Stimulated activated CD4-positive, alpha-beta T cell treated with anti-CD3 and anti-CD28 coated beads, TNF-alpha, amount 100 ng/mL, for 1 hour (primary cell): ENCODE data around the gene IFT27.

Experiments
- DNase-seq, 3 donors: peaks; one replicate each; pipeline ENCODE4 v3.0.0-alpha.2; 2020; ENCODE audit warnings: low read depth in 3 of 3, low spot score in 1 of 3

IFT27 gene, protein sequence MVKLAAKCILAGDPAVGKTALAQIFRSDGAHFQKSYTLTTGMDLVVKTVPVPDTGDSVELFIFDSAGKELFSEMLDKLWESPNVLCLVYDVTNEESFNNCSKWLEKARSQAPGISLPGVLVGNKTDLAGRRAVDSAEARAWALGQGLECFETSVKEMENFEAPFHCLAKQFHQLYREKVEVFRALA

GRCh38 chr22:36775964-36776669, at the start of gene IFT27:
Gene IFT27, minus strand, starts transcription at chr22:36776119. Its CDS starts 412 bp downstream, at chr22:36775707.
- peak; percentile 86 to 97 (median 89) for DNase-seq

- DNase-seq, result no peak
These were observed 48.7 kb upstream of the IFT27 start for GRCh38 chr22:36824655-36825054.

- DNase-seq, result no peak
These were observed 47.4 kb upstream of the IFT27 start for GRCh38 chr22:36823186-36823839.

GRCh38 chr22:36822581-36822980, 46.7 kb upstream of the IFT27 start:
- no peak for DNase-seq

DNA sequence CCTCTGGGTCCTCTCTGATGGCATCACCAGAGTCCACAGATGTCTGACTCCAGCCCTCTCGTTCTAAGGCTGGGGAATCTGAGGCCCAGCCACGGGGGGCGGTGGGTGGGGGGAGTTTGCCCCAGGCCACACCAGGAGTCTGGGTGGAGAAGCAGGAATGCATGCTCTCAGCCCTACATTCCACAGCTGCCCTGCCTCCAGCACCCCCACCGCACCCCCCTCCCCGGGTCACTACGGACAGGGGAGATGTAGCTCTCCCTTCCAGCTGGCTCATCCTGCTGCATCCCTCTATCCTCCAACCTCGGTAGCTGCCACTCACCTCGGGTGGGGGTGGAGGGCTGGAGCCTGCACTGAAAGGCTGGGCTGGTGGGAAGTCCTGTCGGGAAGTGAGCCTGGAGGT, 43.2 kb upstream of the IFT27 start:
- no peak for DNase-seq

GRCh38 chr22:36818010-36818642, 42.2 kb upstream of the IFT27 start:
- DNase-seq, result no peak

- DNase-seq, result no peak
These were observed 41.6 kb upstream of the IFT27 start for GRCh38 chr22:36817525-36817848.

GRCh38 chr22:36816636-36817524, 41.0 kb upstream of the IFT27 start, which contains the start of gene PVALB:
Gene PVALB, minus strand, starts transcription at chr22:36817035. Its CDS starts 30 bp downstream, at chr22:36817005.
- DNase-seq, result no peak

DNA sequence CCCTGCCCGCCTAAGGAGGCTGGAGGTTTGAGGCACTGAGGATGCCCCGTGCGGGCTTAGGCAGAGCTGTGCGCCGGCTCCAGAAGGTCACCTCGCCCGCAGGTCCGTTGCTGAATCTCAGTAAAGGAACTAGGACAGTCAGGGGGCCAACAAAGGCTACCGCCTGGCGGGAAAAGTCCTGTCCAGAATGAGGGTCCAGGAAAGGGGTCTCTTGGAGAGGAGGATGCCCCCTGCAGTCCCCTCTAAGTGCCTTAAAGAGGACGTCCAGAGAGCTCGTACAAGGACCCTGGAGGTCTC, 40.4 kb upstream of the IFT27 start:
- no peak for DNase-seq

- no peak for DNase-seq
These were observed 39.8 kb upstream of the IFT27 start for GRCh38 chr22:36815558-36816338.

GRCh38 chr22:36814801-36815200, 38.9 kb upstream of the IFT27 start:
- no peak for DNase-seq

DNA sequence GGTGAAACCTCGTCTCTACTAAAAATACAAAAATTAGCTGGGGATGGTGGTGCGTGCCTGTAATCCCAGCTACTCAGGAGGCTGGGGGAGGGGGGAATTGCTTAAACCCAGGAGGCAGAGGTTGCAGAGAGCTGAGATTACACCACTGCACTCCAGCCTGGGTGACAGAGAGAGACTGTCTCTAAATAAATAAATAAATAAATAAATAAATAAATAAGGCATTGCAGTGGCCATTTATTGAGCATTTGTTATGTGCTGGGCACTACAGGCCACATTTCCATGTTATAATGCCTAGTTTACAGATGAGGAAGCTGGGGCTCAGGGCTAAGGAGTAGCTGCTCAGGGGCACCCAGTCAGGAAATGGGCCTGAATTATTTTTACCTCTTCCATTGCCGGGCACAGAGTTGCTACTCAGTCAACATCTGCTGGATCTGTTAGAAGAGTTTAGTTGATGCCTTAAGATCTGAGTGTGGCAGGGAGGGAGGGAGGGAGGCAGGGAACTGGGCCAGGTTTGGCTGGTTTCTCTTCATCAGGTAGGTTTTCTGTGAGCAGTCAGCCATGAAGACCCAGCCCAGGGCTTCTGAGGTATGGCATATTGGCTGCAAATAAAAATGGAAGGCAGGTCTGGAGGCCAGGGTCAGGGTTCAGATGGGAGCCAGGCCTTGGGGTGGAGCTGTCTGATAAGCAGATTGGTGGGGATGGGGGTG, 35.3 kb upstream of the IFT27 start:
- DNase-seq, result no peak

DNA sequence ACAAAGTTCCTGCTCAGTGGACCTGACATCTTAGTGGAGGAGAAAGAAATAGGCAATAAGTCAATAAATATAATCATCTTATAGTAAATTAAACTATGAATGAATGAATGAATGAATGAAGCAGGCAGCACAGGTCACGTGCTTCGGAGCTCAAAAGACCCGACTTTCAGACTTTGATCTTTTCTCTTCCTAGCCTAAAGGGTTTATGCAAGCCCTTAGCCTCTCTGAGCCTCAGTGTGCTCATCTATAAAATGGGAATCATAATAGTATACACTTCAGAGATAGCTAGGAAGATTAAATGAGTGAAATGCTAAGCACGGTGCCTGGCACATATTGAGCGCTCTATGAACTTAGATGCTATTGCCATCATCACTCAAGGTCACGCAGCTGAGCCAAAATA, 33.4 kb upstream of the IFT27 start:
- no peak for DNase-seq

DNA sequence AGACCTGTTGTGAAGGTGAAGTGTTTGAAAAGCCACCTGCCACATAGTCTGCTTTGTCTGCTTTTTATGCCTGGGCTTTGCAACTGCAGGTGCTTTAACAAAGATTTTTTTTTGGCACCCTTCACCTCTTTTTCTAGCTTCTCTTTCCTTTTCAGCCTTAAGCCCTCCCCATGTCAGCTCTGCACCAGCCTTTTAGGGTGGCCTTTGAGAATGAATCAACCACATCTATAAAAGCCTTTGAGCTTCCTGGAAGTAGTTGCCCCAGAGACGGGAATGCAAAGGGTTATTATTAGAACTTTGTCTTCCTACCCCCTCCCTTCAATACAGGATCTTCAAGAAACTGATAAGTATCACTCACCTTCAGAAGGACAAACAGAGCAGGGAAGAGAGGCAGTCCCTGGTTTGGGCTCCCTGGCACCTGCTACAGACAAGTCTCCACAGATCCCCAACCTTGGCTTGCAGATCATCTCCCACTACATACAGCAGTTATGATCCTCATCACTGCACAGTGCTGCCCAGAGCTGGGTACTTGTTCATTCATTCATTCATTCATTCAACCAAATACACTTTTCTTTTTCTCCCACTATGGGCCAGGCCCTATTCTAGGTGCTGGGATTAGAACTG, 32.9 kb upstream of the IFT27 start:
- no peak for DNase-seq

- no peak for DNase-seq
These were observed 31.7 kb upstream of the IFT27 start for GRCh38 chr22:36807627-36808026.

GRCh38 chr22:36806835-36807234, 30.9 kb upstream of the IFT27 start:
- no peak for DNase-seq

DNA sequence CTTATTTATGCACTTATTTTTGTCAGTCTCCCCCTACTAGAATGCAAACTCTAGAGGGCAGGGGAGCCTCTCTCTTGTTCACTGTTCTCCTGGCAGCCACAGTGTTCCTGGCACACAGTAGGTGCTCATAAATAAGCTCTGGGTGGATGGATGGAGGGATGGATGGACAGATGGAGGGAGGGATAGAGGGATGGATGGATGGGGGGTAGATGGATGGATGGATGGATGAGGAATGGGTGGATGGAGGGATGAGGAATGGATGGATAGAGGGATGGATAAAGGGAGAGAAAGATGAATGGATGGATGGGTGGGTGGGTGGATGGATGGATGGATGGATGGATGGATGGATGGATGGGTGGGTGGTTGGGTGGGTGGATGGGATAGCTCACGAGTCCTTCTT, 27.4 kb upstream of the IFT27 start:
- no peak for DNase-seq

DNA sequence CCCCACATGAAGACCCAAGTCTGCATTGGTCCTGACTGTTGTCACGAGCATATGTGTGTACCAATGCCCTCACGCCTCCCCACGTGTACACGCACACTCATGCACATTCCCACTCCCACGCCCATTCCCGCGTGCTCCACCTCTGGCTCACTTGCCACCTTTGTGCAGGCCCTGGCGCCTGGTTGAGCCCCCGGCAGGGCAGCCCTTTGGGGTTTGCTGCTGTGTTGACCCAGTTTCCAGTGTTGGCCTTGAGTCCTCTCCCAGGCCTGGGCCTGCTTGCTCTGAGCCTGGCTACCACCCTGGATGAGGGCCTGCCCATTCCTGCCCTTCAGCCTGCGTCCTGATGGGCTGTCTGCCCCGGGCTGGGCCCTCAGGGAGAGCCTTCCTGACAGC, 22.8 kb upstream of the IFT27 start:
- no peak for DNase-seq

- no peak for DNase-seq
These were observed 22.2 kb upstream of the IFT27 start for GRCh38 chr22:36797911-36798673.
